Measurements from ENCODE around the gene MICA. TPM values are rescaled to one million over a fixed set of nuclear protein-coding genes. Genes with fewer than 3 reads are reported as not detected.
"Not testable (repeated sequence)": the region's sequence is repeated elsewhere in the genome, so short reads cannot be mapped to it uniquely, and the experiment has no call there.

Gene MICA
- total RNA-seq, 1 donor from 2014 or later, result 0.42 TPM

- peaks cover 2% of the 10 kb centered on the region for H3K4me1 Mint-ChIP-seq (ENCODE audit: low read depth, unreplicated experiment)
These were observed 2.0 kb upstream of the MICA start for GRCh38 chr6:31401403-31401802.

GRCh38 chr6:31402324-31403282 lies 792 bp upstream of the MICA start:
- Mint-ChIP-seq H3K4me3 (ENCODE audit: unreplicated experiment) (peak overlapping the region; percentile 69), H3K36me3 (ENCODE audit: unreplicated experiment) (no peaks in the 10 kb centered on the region), H3K4me1 (ENCODE audit: low read depth, unreplicated experiment) (peaks cover 2% of the 10 kb centered on the region), H3K9me3 (ENCODE audit: unreplicated experiment) (peaks cover 1% of the 10 kb centered on the region), H3K27ac (ENCODE audit: unreplicated experiment) (no peak overlapping the region), H3K27me3 (ENCODE audit: unreplicated experiment) (peaks cover 30% of the 10 kb centered on the region)
- no peak for TF ChIP-seq CTCF (IDR thresholded peaks at IDR 0.05; ENCODE audit: partially characterized antibody, unreplicated experiment)
- no peak for DNase-seq

More at GRCh38 chr6:31401403-31401802, 2.0 kb upstream of the MICA start:
- peaks cover 30% of the 10 kb centered on the region for H3K27me3 Mint-ChIP-seq (ENCODE audit: unreplicated experiment)
- peak overlapping the region; percentile 20 for H3K4me3 Mint-ChIP-seq (ENCODE audit: unreplicated experiment)
- no peak for TF ChIP-seq CTCF (IDR thresholded peaks at IDR 0.05; ENCODE audit: partially characterized antibody, unreplicated experiment)
- no peak for DNase-seq
- no peak overlapping the region for H3K27ac Mint-ChIP-seq (ENCODE audit: unreplicated experiment)
- no peaks in the 10 kb centered on the region for H3K36me3 Mint-ChIP-seq (ENCODE audit: unreplicated experiment)
- H3K9me3 Mint-ChIP-seq (ENCODE audit: unreplicated experiment), result peaks cover 1% of the 10 kb centered on the region

- Mint-ChIP-seq H3K27me3 (ENCODE audit: unreplicated experiment) (peaks cover 27% of the 10 kb centered on the region), H3K4me3 (ENCODE audit: unreplicated experiment) (peak overlapping the region; percentile 97)
- not testable (repeated sequence) for H3K4me1 Mint-ChIP-seq (ENCODE audit: low read depth, unreplicated experiment); H3K9me3 Mint-ChIP-seq (ENCODE audit: unreplicated experiment); H3K36me3 Mint-ChIP-seq (ENCODE audit: unreplicated experiment); DNase-seq; H3K27ac Mint-ChIP-seq (ENCODE audit: unreplicated experiment)
These were observed 618 bp downstream of the MICA start for GRCh38 chr6:31404061-31404364.

GRCh38 chr6:31405996-31406395 lies 2.6 kb downstream of the MICA start:
- no peak overlapping the region for H3K27ac Mint-ChIP-seq (ENCODE audit: unreplicated experiment)
- no peak for TF ChIP-seq CTCF (IDR thresholded peaks at IDR 0.05; ENCODE audit: partially characterized antibody, unreplicated experiment)
- no peak for DNase-seq
- H3K27me3 Mint-ChIP-seq (ENCODE audit: unreplicated experiment), result peaks cover 22% of the 10 kb centered on the region
- peaks cover 2% of the 10 kb centered on the region for H3K4me1 Mint-ChIP-seq (ENCODE audit: low read depth, unreplicated experiment)
- H3K4me3 Mint-ChIP-seq (ENCODE audit: unreplicated experiment), result peak overlapping the region; percentile 50
- peaks cover 1% of the 10 kb centered on the region for H3K9me3 Mint-ChIP-seq (ENCODE audit: unreplicated experiment)
- H3K36me3 Mint-ChIP-seq (ENCODE audit: unreplicated experiment), result no peaks in the 10 kb centered on the region

- H3K9me3 Mint-ChIP-seq (ENCODE audit: unreplicated experiment), result peaks cover 1% of the 10 kb centered on the region
- no peaks in the 10 kb centered on the region for H3K36me3 Mint-ChIP-seq (ENCODE audit: unreplicated experiment)
- DNase-seq, result no peak
- H3K27ac Mint-ChIP-seq (ENCODE audit: unreplicated experiment), result no peak overlapping the region
- H3K4me1 Mint-ChIP-seq (ENCODE audit: low read depth, unreplicated experiment), result peaks cover 2% of the 10 kb centered on the region
- H3K27me3 Mint-ChIP-seq (ENCODE audit: unreplicated experiment), result peaks cover 9% of the 10 kb centered on the region
- no peak overlapping the region for H3K4me3 Mint-ChIP-seq (ENCODE audit: unreplicated experiment)
- no peak for TF ChIP-seq CTCF (IDR thresholded peaks at IDR 0.05; ENCODE audit: partially characterized antibody, unreplicated experiment)
These were observed 4.3 kb downstream of the MICA start for GRCh38 chr6:31407699-31408098.

Data from glutamatergic neuron (in vitro differentiated cells).